Measurements from ENCODE around the gene TSPAN2. TPM values are rescaled to one million over a fixed set of nuclear protein-coding genes. Genes with fewer than 3 reads are reported as not detected.

The TSPAN2 gene
- total and polyA plus RNA-seq, 10 donors: 0.59 to 14.7 (median 4.8) TPM

- intact Hi-C loops (cut with DNase I; ENCODE audit: low total_unique reads): no loop called here
- WGBS, 5 donors: 78 to 91% (median 85%) methylated on average over 5 of the region's 5 CpGs
These were observed 37.5 kb downstream of the TSPAN2 start for GRCh38 chr1:115051850-115052249.

GRCh38 chr1:115046751-115047150 lies 42.6 kb downstream of the TSPAN2 start:
- DNase-seq: no peak
- TF ChIP-seq CTCF (IDR thresholded peaks at IDR 0.05 in 8 of 11, conservative IDR thresholded peaks at IDR 0.05 in 3 of 11) (no peak), POLR2AphosphoS5 (IDR thresholded peaks at IDR 0.05) (no peak), POLR2A (IDR thresholded peaks at IDR 0.05) (no peak)
- peaks cover 0 to 8% (median 5%) of the 10 kb centered on the region in 8 donors for H3K9me3 ChIP-seq
- H3K4me1 ChIP-seq: no peaks in the 10 kb centered on the region
- H3K36me3 ChIP-seq: peaks cover 0 to 59% (median 0%) of the 10 kb centered on the region in 6 donors
- peaks cover 0 to 3% (median 0%) of the 10 kb centered on the region in 7 donors for H3K27me3 ChIP-seq (replicated peaks in 1 of 7)
- H3K4me3 ChIP-seq: no peak overlapping the region
- intact Hi-C loops (cut with DNase I; ENCODE audit: low total_unique reads): no loop called here
- H3K27ac ChIP-seq: no peak overlapping the region

More at GRCh38 chr1:115051850-115052249, 37.5 kb downstream of the TSPAN2 start:
- H3K4me3 ChIP-seq: no peak overlapping the region
- H3K36me3 ChIP-seq: peaks cover 0 to 62% (median 0%) of the 10 kb centered on the region in 6 donors
- H3K27ac ChIP-seq: no peak overlapping the region
- DNase-seq: no peak
- peaks cover 0 to 5% (median 0%) of the 10 kb centered on the region in 6 donors for H3K4me1 ChIP-seq
- no peaks in the 10 kb centered on the region for H3K9me3 ChIP-seq
- peaks cover 0 to 14% (median 0%) of the 10 kb centered on the region in 7 donors for H3K27me3 ChIP-seq (replicated peaks in 1 of 7)
- TF ChIP-seq CTCF (IDR thresholded peaks at IDR 0.05 in 8 of 11, conservative IDR thresholded peaks at IDR 0.05 in 3 of 11) (no peak), POLR2A (IDR thresholded peaks at IDR 0.05) (no peak), POLR2AphosphoS5 (IDR thresholded peaks at IDR 0.05) (no peak)

GRCh38 chr1:115041654-115042053 lies 47.6 kb downstream of the TSPAN2 start:
- intact Hi-C loops (cut with DNase I; ENCODE audit: low total_unique reads): no loop called here
- H3K9me3 ChIP-seq: peaks cover 0 to 8% (median 5%) of the 10 kb centered on the region in 8 donors
- H3K4me1 ChIP-seq: no peaks in the 10 kb centered on the region
- no peaks in the 10 kb centered on the region for H3K27me3 ChIP-seq (replicated peaks in 1 of 7)
- H3K4me3 ChIP-seq: no peak overlapping the region
- no peak overlapping the region for H3K27ac ChIP-seq
- TF ChIP-seq POLR2A (IDR thresholded peaks at IDR 0.05) (no peak), CTCF (IDR thresholded peaks at IDR 0.05 in 8 of 11, conservative IDR thresholded peaks at IDR 0.05 in 3 of 11) (no peak), POLR2AphosphoS5 (IDR thresholded peaks at IDR 0.05) (no peak)
- peaks cover 0 to 46% (median 0%) of the 10 kb centered on the region in 6 donors for H3K36me3 ChIP-seq
- no peak for DNase-seq

- 70 to 87% (median 79%) methylated on average over 2 of the region's 2 CpGs for whole genome bisulfite sequencing, 5 donors
- H3K27ac ChIP-seq: no peak overlapping the region
- intact Hi-C loops (cut with DNase I; ENCODE audit: low total_unique reads): no loop called here
- H3K36me3 ChIP-seq: peaks cover 0 to 44% (median 0%) of the 10 kb centered on the region in 6 donors
- H3K27me3 ChIP-seq (replicated peaks in 1 of 7): no peaks in the 10 kb centered on the region
- no peak overlapping the region for H3K4me3 ChIP-seq
- peaks cover 0 to 8% (median 5%) of the 10 kb centered on the region in 8 donors for H3K9me3 ChIP-seq
- no peak for TF ChIP-seq POLR2A (IDR thresholded peaks at IDR 0.05)
- TF ChIP-seq CTCF (IDR thresholded peaks at IDR 0.05 in 8 of 11, conservative IDR thresholded peaks at IDR 0.05 in 3 of 11): no peak
- no peak for TF ChIP-seq POLR2AphosphoS5 (IDR thresholded peaks at IDR 0.05)
- no peak for DNase-seq
- no peaks in the 10 kb centered on the region for H3K4me1 ChIP-seq
These were observed 48.8 kb downstream of the TSPAN2 start for GRCh38 chr1:115040501-115040900.
